Activated T-helper 1 cell treated with anti-CD3 and anti-CD28 coated beads, Interleukin-2, amount 50 U/mL, for 16 hours (primary cell): Measurements from ENCODE around the gene ZNF48.
"Not testable (repeated sequence)": the region's sequence is repeated elsewhere in the genome, so short reads cannot be mapped to it uniquely, and the experiment has no call there.

Source experiments
- DNase-seq, 2 donors: peaks; one replicate each; pipeline ENCODE4 v3.0.0-alpha.2; 2020; ENCODE audit warnings: low read depth in 1 of 2, low spot score in 1 of 2

Gene ZNF48

DNA sequence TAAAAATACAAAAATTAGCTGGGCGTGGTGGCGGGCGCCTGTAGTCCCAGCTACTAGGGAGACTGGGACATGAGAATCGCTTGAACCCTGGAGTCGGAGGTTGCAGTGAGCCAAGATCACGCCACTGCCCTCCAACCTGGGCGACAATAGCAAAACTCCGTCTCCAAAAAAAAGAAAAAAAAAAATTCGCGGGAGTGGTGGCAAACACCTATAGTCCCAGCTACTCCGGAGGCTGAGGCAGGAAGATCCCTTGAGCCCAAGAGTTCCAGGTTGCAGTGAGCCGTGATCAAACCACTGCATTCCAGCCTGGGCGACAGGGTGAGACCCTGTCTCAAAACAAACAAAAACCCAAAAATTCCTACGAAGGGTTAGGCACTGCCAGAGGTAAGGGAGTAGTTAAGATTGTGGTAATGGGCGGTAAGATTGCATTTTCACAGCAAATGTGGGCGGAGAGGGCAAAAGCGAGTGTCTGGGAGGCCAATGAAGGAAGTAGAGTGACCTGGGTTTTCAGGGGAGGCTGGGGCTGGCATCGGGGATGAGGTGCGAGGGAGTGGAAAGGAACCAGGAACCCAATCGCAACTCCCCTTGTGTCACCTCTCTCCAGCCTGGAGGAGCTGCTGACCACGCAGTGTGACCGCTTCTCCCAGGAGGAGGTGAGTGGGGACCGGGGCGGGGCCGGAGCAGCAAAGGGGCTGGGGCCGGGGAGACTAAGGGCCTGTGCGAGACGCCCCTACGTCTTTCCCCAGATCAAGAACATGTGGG is 18.0 kb upstream of the ZNF48 start:
- DNase-seq = no peak

DNA sequence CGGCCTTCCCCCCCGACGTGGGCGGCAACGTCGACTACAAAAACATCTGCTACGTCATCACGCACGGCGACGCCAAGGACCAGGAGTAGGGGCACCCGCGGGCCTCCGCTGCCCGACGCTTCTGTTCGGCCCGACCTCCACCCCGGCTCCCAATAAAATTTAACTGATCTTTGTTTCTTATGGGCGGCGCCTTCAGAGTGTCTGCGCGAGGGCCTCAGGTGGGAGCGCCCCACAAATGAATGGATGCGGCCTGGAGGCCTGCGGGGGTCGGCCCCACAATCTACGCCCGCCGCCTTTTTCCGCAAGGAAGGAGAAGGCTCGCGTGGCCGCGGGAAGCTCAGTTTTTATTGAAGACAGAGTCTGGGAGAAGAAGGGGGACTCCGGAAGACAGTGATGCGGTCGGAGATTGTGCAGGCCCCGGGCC is 17.4 kb upstream of the ZNF48 start:
- DNase-seq = peak; percentile 78 to 79

DNA sequence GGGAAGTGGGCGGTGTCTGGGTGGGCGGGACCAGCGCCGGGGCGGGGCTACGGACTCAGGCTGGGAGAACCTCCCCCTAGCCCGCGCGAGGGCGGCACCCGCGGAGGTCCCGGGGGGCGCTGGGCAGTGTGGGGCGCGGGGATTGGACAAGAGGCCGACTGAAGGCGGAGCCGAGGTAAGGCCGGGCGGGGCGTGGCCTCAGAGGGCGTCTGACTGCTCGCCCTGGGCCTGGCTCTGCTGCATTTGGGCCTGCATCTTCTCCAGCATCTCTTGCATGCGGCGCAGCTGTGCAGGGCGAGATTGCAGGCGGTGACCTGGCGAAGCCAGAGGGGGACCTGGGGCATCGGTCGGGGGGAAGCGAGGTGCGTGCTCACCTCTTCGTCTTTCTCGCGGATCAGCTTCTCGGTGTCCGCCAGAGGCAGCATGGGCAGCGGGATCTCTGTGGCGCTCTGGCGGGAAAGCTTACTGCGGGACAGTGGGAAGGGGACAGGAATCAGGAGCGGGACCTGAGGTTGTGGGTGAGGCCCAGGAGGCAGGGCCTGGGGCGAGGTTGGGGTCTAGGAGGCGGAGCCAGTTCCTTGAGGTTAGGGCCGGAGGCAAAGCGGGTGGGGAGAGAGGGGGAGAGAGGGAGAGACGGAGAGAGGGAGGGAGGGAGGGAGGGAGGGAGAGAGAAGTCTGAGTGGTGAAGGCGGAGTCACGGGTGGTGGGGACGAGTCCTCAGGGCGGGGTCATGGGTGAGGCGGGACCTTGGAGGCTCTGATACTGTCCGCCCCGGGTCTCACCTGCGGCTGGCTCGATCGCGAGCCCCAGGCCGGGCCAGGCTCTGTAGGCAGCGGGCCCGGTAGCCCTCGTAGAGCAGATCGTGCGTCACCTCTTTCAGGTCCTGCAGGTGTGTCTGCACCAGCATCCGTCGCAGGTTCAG is 16.7 kb upstream of the ZNF48 start:
- peak; percentile 99 to 100 for DNase-seq

DNA sequence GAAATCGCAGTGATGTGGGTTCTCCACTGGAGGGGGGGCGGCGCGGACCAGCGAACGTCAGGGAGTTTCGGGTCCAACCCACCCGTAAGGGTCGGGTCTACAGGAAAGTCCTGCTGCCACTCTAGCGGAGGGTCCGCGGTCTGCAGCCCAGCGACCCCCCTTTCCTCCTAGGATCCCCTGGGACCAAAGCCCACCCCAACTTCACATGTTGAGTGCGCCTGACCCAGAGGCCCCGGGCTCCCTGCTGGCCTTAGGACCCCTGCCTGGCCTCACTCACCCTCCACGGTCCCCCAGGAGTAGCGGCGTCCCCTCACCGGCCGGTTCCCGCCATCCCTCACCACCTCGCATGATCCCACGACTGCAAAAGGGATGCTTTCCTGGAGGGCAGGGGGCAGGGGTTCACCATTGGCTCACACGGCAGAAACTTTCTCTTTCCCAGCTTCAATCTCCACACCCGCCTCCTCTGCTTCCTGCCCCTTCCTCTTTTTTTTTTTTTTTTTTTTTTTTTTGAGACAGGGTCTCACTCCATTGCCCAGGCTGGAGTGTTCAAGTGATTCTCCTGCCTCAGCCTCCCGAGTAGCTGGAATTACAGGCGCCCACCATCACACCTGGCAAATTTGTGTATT is 15.9 kb upstream of the ZNF48 start:
- no peak for DNase-seq

DNA sequence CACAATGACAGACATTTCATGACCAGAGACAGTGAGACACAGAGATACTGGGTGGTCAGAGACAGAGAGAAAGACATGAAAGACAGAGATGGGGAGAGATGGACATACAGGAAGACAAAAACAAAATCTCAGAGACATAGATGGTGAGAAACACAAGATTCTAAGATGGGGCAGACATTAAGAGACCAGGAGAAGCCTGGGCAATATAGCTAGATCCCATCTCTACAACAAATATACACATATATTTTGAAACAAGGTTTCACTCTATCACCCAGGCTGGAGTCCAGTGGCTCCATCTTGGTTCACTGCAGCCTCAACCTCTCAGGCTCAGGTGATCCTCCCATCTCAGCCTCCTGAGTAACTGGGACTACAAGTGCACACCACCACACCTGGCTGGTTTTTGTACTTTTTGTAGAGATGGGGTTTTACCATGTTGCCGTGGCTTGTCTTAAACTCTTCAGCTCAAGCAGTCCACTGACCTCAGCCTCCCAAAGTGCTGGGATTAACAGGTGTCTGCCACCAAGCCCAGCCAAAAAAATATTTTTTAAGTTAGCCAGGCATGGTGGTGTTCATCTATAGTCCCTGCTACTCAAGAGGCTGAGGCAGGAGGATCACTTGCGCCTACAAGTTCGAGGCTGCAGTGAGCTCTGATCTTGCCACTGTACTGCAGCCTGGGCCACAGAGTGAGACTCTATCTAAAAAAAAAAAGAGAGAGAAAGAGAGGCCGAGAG is 15.0 kb upstream of the ZNF48 start:
- DNase-seq = no peak

DNA sequence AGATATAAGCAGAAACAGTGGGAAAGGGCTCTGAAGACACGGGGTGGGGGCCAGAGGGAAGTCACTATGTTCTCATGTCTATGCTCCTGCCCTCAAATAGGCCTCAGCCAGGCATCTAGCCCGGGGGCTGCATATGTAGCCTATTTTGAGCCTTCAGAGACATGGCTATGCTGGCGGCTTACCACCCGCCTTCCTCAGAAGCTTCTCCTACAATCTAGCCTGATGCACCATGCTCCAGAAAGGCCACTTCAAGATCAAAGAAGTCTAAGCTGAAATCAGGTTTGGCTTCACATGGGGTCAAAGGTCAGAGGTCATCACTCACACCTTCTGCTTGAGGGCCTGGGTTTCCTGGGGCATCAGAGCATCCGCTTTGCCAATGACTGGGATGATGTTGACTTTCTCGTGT is 14.4 kb upstream of the ZNF48 start:
- no peak for DNase-seq

DNA sequence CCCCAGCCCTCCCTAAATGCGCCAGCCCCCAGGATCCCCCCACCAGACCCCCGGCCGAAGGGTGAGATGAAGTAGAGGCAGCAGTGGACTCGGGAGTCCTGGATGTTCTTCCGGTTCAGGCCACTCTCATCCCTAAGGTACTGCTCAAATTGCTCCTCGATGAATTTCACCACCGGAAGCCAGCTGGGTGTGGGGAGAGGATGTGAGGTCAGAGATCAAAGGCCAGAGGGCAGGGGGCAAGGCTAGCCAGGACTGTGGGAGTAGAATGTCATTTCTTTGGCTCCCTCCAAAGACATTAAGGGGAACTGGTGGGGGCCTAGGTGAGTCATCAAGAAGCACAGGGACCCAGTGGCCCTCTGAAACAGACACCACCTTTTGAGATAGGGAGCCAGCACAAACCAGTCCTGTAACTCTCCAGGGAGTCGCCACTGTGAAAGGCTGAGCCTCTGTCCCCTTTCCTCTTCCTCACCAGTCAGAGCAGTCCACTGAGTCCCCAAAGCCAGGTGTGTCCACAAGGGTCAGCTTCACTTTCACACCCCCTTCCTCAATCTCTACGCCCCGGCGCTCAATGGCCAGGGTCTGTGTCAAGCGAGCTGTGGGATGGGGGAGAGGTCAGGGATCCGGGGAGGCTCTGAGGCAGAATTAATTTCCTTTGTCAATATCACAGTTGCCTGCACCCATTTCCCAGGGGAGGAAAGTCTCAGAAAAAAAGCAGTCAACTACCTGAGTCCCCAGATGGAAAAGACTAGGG is 13.8 kb upstream of the ZNF48 start:
- no peak for DNase-seq

DNA sequence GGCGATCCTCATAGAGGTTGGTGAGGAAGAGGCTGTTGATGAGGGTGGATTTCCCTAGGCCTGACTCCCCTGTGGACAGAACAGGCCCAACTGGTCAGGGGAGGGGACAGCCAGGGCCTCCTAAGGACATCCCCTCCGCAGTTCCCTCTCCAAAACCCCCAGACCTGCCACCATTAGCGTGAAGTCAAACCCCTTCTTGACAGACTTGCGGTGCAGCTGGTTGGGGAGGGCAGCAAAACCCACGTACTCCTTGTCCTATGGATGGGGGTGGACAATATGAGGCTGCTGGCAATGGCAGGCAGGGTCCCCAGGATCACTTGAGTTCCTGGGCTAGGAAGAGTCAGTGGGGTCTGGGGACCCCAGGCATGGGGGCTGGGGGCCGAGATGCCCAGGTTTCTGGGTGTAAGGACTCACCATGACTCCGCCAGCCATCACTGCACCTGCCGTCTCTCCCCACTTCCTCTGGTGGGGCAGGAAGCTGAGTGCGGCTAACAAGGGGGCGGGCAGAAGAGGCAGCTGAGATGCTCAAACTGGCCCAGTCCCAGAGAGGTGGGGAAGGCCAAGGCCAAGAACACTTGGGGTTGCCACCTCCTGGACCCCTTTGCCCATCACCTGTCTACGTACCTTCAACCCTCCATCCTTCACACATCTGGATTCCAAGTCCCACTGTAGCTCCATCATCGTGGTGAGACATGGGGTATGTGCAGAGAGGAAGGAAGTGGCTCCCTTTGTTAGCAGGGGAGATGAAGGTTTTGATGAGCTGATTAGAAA is 12.9 kb upstream of the ZNF48 start, which contains the start of gene SEPTIN1:
SEPTIN1 (minus strand) TSS at position 451 of the 771 bp plus-strand sequence; CDS start at position 432, 19 bp downstream.
- DNase-seq = peak; percentile 55 to 66

DNA sequence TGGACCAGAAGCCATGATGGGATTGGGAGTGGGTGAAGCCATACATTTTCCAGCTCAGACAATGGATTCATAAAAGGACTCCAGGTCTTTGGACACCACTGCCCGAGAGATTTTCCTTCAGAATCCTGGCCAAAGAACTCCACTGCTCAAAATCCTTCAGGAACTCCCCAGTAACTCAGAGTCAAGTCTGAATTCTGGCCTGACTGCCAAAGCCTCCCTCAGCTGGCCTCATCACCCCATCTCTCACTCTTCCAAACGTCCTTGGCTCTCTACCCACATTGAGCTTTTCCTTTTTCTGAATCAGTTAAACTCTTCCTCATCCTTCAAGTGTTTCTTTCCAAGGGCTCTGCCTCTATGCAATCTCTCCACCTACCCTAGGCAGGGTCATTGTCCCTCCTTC is 11.7 kb upstream of the ZNF48 start:
- no peak for DNase-seq

DNA sequence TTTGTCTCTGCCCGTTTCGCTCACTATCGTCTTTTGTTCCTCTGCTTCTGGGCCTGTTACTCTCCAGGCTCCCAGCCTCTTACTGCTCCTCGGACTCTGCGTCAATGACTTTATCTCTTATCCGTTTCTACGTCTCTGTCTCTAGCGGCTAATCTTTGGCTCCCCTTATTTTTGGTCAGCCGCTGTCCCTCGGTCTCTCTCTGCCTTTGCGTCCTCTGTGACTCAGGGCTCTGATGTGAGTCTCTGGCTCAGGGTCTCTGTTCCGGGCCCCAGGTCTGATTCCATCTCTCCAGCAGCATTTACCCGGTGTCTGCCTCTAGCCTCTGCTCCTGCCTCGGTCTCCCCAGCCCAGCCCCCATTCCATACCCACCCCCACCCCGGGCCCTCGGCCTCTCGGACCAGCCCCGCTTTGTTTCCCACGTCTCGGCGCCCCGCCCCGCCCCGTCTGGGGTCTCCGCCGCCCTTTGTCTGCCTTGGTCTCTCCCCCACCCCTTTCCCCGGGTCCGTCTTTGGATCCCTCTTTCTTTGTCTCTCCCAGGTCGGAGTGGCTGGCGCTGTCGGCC is 547 bp upstream of the ZNF48 start:
- DNase-seq = no peak

DNA sequence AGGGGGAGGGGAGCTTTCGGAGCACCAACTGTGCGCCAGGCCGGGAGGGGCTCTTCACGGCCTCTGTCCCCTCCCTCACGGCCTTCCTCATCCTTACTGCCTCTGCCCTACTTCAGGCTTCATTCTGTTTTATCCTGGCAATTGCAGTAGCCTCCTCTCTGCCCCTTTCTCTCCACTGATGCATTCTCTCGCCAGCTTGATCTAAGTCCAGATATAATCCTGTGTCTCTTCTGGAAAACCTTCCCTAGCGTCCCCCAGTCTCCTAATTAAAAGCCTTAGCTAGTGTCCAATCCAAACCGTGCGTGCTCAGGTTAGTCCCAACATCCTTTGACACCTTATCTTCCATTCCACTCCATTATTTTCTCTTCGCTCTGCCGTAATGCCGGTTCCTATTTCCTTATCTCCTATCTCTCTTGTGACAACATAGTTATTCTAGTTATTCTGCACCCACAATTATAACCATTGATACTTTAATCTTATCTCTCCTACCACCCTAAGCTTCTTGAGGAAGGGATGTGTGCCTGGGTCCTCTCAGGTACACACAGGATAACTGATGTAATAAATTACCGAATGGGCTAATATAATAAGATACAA is 869 bp downstream of the ZNF48 start:
- no peak for DNase-seq

DNA sequence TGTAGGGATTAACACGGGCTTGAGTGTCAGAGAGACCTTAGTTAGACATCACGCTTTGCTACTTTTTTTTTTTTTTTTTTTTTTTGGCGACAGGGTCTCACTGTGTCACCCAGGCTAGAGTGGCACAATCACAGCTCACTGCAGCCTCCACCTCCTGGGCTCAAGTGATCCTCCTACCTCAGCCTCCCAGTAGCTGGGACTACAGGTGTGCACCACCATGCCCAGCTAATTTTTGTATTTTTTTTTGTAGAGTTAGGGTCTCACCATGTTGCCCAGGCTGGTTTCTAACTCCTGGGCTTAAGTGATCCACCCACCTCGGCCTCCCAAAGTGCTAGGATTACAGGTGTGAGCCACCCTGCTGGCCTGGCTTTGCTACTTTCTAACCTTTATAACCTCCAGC is 1.4 kb downstream of the ZNF48 start:
- not testable (repeated sequence) for DNase-seq

DNA sequence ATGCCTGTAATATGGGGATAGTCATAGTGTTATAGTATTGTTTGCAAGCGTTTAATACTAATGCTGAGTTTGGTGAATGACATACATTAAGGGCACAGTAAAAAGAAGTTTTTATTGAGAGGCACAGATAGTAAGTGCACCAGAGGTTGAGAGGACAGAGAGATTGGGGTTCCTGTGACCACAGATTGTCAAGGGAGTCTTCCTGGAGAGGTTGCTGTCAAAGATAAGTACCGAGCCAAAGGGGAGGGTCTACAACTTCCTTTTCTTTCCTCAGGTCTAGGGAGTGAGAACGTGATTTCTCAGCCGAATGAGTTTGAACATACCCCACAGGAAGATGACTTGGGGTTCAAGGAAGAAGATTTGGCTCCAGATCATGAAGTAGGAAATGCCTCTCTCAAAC is 1.8 kb downstream of the ZNF48 start:
- no peak for DNase-seq

DNA sequence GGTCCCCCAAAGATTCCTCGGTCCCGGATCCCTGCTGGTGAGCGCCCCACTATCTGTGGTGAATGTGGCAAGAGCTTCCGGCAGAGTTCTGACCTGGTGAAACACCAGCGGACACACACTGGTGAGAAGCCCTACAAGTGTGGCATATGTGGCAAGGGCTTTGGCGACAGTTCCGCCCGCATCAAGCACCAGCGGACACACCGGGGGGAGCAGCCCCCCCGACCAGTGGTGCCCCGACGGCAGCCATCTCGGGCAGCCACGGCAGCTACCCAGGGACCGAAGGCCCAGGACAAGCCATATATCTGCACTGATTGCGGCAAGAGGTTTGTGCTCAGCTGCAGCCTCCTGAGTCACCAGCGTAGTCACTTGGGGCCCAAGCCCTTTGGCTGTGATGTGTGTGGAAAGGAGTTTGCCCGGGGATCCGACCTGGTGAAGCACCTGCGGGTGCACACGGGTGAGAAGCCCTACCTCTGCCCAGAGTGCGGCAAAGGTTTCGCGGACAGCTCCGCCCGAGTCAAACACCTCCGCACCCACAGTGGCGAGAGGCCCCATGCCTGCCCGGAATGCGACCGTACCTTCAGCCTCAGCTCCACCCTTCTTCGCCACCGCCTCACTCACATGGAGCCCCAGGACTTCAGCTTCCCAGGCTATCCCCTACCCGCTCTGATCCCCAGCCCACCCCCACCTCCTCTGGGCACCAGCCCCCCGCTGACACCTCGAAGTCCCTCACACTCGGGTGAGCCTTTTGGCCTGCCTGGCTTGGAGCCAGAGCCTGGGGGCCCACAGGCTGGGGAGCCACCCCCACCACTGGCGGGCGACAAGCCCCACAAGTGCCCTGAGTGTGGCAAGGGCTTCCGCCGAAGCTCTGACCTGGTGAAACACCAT is 2.8 kb downstream of the ZNF48 start:
- DNase-seq = no peak

DNA sequence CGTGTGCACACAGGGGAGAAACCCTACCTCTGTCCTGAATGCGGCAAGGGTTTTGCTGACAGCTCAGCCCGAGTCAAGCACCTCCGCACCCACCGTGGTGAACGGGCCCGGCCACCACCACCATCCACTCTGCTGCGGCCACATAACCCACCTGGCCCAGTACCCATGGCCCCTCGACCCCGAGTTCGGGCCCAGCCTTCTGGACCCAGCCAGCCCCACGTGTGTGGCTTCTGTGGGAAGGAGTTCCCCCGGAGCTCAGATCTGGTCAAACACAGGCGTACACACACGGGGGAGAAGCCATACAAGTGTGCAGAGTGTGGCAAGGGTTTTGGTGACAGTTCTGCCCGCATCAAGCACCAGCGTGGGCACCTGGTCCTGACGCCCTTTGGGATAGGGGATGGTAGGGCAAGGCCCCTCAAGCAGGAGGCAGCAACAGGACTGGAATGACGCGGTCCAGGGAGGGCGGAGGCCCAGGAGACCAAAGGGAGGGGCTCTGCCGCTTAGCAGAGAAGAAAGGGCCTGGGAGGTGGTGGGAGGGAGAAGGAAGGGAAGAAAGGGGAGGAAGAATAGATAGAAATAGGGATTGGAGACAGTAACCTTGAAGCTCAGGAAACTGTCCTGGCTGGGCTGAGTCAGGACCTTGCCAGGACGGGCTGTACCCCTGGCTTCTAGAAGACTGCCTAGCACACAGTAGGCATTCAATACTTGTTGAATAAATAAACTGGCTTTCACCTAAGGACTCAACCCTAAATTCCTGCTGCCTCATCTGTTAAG is 3.6 kb downstream of the ZNF48 start:
- DNase-seq = no peak

DNA sequence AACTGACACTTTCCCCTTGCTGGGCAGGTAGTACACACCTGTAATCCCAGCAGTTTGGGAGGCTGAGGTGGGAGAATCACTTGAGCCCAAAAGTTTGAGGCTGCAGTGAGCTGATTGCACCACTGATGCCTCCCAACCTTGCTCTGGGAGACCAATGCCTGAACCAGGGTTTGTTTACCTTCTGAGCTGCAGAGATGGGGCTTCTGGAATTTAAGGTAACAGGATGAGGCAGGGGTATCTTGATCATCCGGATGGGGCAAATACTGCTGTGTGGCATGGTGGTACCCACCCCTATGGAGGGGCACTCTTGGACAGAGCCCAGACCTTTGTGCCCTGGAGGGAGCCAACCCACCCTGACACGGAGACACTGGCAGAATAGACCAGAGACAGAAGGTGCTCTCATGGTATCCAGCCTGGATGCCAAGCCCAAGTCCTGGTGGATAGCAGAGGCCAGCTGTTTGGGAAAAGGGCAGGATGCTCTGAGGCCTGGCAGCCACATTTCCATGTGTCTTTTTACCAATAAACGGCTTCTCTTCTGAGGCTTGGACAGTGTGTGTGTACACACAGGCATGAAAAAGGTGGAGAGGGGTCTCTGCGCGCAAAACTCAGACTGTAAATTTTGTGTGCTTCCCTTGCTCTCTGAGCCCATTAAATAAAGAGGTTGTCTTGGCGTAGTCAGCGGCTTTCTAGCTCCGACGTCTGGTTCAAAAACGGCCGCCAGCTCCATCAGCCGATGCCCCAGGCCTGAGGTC is 4.4 kb downstream of the ZNF48 start:
- DNase-seq = no peak
